Activated T-helper 2 cell treated with anti-CD3 and anti-CD28 coated beads, Interferon-gamma antibody, Interleukin-2, Interleukin-4, amounts not matched to agents 10 μg/mL and 5 μg/mL and 100 μg/mL, durations not matched to agents 14 hours and 24 hours and 36 hours (primary cell): ENCODE measurements around the gene GOLGB1. TPM values are rescaled to one million over a fixed set of nuclear protein-coding genes. Genes with fewer than 3 reads are reported as not detected.
"Not testable (repeated sequence)": the region's sequence is repeated elsewhere in the genome, so short reads cannot be mapped to it uniquely, and the experiment has no call there.

Source experiments
- DNase-seq: peaks from one replicate; pipeline ENCODE4 v3.0.0; 2021; ENCODE audit warnings: low spot score
- H3K27ac Mint-ChIP-seq: one replicate; pipeline ENCODE4 v1.8.0; 2021; ENCODE audit warnings: mixed read lengths
- H3K27me3 Mint-ChIP-seq: one replicate; pipeline ENCODE4 v1.8.0; 2021; ENCODE audit warnings: low read depth, mixed read lengths
- H3K36me3 Mint-ChIP-seq: one replicate; pipeline ENCODE4 v1.8.0; 2021; ENCODE audit warnings: low read depth, mixed read lengths
- H3K4me1 Mint-ChIP-seq: one replicate; pipeline ENCODE4 v1.8.0; 2021; ENCODE audit warnings: low read depth, mixed read lengths
- H3K4me3 Mint-ChIP-seq: one replicate; pipeline ENCODE4 v1.8.0; 2021; ENCODE audit warnings: low read depth, mild to moderate bottlenecking, moderate library complexity, mixed read lengths
- H3K9me3 Mint-ChIP-seq: one replicate; pipeline ENCODE4 v1.8.0; 2021; ENCODE audit warnings: mixed read lengths
- intact Hi-C: fragments of 100-400 bp; cut with micrococcal nuclease; formaldehyde crosslinking; loops from one replicate; pipeline ENCODE4 v1.15.1; 2023
- total RNA-seq: library from RNA; stranded (reverse); gene quantifications from 2 replicates; pipeline ENCODE4 v1.2.3, GENCODE V29; 2022

Gene GOLGB1
- total RNA-seq, 1 donor from 2014 or later, result 28.2 TPM

DNA sequence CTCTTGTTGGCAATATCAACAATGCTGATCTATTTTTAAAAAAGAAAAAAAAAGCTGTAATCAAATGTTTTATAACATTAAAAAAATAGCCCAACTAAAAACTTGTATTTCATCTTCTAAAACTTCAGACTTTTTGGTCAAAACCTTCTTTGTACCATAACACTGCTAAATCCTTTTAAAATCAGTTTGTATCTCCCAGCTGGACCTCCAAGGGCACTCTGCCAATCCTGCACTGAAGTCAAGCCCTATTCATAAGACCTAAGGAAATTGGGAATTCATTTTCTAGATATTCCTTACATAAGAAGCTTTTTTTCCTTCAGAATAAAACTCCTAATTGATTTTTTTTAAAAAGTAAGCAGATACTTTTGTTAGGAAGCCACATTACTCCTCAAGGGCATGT lies 50.6 kb downstream of the GOLGB1 start:
- peaks cover 28% of the 10 kb centered on the region for H3K36me3 Mint-ChIP-seq
- H3K4me3 Mint-ChIP-seq, result no peak overlapping the region
- H3K27me3 Mint-ChIP-seq, result no peaks in the 10 kb centered on the region
- intact Hi-C loops, result no loop called here
- H3K27ac Mint-ChIP-seq, result no peak overlapping the region
- H3K9me3 Mint-ChIP-seq, result no peaks in the 10 kb centered on the region
- peaks cover 4% of the 10 kb centered on the region for H3K4me1 Mint-ChIP-seq
- DNase-seq, result no peak

DNA sequence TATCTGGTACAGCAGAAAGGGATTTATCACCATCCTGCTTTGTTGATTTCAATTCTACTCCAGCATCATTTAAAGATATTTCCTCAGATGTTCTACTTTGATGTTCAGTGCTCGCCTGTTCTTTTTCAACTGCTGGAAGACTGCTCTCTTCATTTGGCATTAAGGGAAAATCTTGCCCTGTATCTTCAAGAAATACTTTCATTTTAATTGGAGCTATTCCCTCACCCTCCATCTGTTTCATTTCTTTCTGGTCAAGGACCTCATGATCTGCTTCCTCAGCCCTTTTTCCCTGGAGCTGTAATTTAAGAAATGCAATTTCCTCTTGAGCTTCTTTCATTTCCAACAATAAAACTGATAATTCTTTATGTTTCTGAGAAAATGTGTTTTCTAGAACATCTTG lies 51.1 kb downstream of the GOLGB1 start:
- H3K36me3 Mint-ChIP-seq, result peaks cover 24% of the 10 kb centered on the region
- H3K4me1 Mint-ChIP-seq, result peaks cover 4% of the 10 kb centered on the region
- no peak overlapping the region for H3K4me3 Mint-ChIP-seq
- no peaks in the 10 kb centered on the region for H3K9me3 Mint-ChIP-seq
- no peak overlapping the region for H3K27ac Mint-ChIP-seq
- intact Hi-C loops, result no loop called here
- DNase-seq, result no peak
- H3K27me3 Mint-ChIP-seq, result no peaks in the 10 kb centered on the region

DNA sequence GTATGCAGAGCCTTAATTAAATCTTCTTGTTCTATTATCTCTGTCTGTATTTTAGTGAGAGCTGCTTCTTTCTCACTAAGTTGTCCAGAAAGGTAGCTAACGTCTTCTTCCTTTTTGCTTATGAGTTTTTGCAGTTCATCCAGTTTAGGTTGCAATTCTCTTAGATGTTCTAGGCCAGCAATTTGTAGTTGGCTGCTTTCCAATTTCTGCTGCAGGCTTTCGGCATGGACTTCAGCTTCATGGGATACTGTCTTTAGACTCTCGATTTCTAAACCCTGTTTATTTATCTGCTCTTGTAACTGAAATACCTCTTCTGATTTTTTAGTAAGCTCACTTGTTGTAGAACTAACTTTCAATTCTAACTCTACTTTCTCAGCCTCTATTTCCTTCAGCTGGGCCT lies 53.4 kb downstream of the GOLGB1 start:
- peaks cover 15% of the 10 kb centered on the region for H3K4me1 Mint-ChIP-seq
- peaks cover 21% of the 10 kb centered on the region for H3K36me3 Mint-ChIP-seq
- no peaks in the 10 kb centered on the region for H3K27me3 Mint-ChIP-seq
- no peak for DNase-seq
- intact Hi-C loops, result no loop called here
- no peak overlapping the region for H3K4me3 Mint-ChIP-seq
- no peak overlapping the region for H3K27ac Mint-ChIP-seq
- H3K9me3 Mint-ChIP-seq, result no peaks in the 10 kb centered on the region

DNA sequence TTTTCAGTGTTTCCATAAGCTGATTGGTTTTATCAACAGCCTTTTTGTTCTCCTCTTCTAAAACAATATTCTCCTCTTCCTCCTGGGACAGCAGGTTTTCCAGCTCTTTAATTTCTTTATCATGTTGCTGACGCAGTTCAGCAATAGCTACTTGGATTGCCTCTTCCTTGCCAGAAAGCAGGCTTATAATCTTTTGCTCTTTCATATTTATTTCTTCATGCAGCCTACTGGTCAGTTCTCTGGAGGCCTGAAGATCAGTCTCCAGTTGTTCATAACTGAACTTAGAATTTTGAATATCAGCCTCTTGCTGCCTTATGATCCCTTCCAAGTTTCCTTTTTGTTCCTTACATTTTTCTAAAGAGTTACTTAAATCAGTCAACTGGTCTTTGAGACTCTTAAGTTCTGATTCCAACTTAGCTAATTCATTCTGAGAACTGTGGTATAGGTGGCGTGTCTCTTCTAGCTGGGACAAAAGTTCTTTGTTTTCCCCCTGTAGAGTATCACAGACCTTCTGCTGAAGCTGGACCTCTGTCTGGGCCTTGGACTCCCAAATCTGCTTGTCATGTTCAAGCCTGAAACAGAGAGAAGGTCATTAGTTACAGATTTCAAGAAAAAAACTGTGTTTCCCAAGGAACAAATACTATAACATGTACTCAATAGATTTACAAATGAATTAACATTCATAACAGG lies 57.4 kb downstream of the GOLGB1 start:
- no peak overlapping the region for H3K27ac Mint-ChIP-seq
- peaks cover 22% of the 10 kb centered on the region for H3K4me1 Mint-ChIP-seq
- H3K36me3 Mint-ChIP-seq, result peaks cover 32% of the 10 kb centered on the region
- H3K9me3 Mint-ChIP-seq, result no peaks in the 10 kb centered on the region
- no peak for DNase-seq
- intact Hi-C loops, result loop anchor here (5.0 kb wide), 1 partner anchor 40 kb away; no protein-coding TSS in a partner anchor
- no peaks in the 10 kb centered on the region for H3K27me3 Mint-ChIP-seq
- H3K4me3 Mint-ChIP-seq, result no peak overlapping the region

GRCh38 chr3:121690777-121691405 lies 58.6 kb downstream of the GOLGB1 start:
- DNase-seq, result no peak
- peaks cover 18% of the 10 kb centered on the region for H3K4me1 Mint-ChIP-seq
- H3K27ac Mint-ChIP-seq, result peak overlapping the region; percentile 42
- H3K9me3 Mint-ChIP-seq, result no peaks in the 10 kb centered on the region
- intact Hi-C loops, result loop anchor here (5.0 kb wide), 1 partner anchor 39 kb away; no protein-coding TSS in a partner anchor
- H3K4me3 Mint-ChIP-seq, result no peak overlapping the region
- no peaks in the 10 kb centered on the region for H3K27me3 Mint-ChIP-seq
- peaks cover 44% of the 10 kb centered on the region for H3K36me3 Mint-ChIP-seq

DNA sequence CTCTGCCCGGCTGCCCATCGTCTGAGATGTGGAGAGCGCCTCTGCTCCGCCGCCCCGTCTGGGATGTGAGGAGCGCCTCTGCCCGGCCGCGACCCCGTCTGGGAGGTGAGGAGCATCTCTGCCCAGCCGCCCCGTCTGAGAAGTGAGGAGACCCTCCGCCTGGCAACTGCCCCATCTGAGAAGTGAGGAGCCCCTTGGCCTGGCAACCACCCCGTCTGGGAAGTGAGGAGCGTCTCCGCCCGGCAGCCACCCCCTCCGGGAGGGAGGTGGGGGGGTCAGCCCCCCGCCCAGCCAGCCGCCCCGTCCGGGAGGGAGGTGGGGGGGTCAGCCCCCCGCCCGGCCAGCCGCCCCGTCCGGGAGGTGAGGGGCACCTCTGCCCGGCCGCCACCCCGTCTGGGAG lies 60.8 kb downstream of the GOLGB1 start:
- H3K27ac Mint-ChIP-seq, DNase-seq, H3K4me3 Mint-ChIP-seq, H3K27me3 Mint-ChIP-seq, intact Hi-C loops: not testable (repeated sequence)
- peaks cover 18% of the 10 kb centered on the region for H3K4me1 Mint-ChIP-seq
- H3K9me3 Mint-ChIP-seq, result peaks cover 11% of the 10 kb centered on the region
- H3K36me3 Mint-ChIP-seq, result peaks cover 56% of the 10 kb centered on the region

- H3K27me3 Mint-ChIP-seq, result no peaks in the 10 kb centered on the region
- intact Hi-C loops, result no loop called here
- peak overlapping the region; percentile 33 for H3K27ac Mint-ChIP-seq
- no peak for DNase-seq
- peaks cover 75% of the 10 kb centered on the region for H3K36me3 Mint-ChIP-seq
- peaks cover 15% of the 10 kb centered on the region for H3K9me3 Mint-ChIP-seq
- peaks cover 18% of the 10 kb centered on the region for H3K4me1 Mint-ChIP-seq
- H3K4me3 Mint-ChIP-seq, result no peak overlapping the region
These were observed 67.7 kb downstream of the GOLGB1 start for GRCh38 chr3:121681792-121682191.

DNA sequence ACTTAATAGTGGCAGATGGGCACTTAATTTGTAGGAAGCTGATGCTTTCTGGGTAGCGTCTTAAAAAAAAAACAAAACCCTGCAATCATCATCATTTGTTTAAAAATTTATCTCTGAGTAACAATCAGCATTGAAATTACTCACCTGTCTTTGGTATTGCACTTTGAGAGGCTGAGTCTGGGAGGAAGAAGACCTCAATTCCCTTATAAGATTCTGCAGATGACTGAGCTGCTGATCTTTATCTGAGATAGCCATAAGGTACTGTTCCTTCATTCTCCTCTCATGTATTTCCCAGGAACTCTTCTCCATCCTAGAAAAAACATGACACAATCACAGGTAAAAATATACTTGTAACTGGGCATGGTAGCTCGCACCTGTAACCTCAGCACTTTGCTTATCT lies 72.4 kb downstream of the GOLGB1 start:
- H3K9me3 Mint-ChIP-seq, result no peaks in the 10 kb centered on the region
- H3K4me1 Mint-ChIP-seq, result peaks cover 14% of the 10 kb centered on the region
- intact Hi-C loops, result no loop called here
- no peak overlapping the region for H3K27ac Mint-ChIP-seq
- no peak overlapping the region for H3K4me3 Mint-ChIP-seq
- no peaks in the 10 kb centered on the region for H3K27me3 Mint-ChIP-seq
- no peak for DNase-seq
- peaks cover 77% of the 10 kb centered on the region for H3K36me3 Mint-ChIP-seq

DNA sequence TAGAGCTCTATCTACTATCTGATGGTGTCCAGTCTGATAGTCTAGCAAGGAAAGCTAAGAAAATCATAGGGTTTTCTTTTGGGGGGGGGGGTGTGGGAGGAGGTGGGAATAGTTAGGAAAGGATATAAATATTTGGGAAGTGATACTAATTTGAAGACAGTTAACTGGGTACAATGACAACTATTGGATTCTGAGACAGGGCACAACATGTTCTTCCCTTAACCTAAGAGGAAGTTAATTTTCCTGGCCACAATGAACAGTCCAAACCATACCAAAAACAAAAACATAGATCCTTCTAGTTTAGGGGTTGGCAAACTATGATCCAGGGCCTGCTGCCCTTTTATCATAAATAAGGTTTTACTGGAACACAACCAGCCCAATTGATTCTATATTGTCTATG lies 78.9 kb downstream of the GOLGB1 start:
- no peak for DNase-seq
- no peaks in the 10 kb centered on the region for H3K27me3 Mint-ChIP-seq
- intact Hi-C loops, result no loop called here
- no peaks in the 10 kb centered on the region for H3K9me3 Mint-ChIP-seq
- no peak overlapping the region for H3K27ac Mint-ChIP-seq
- no peaks in the 10 kb centered on the region for H3K4me1 Mint-ChIP-seq
- peaks cover 61% of the 10 kb centered on the region for H3K36me3 Mint-ChIP-seq
- no peak overlapping the region for H3K4me3 Mint-ChIP-seq

DNA sequence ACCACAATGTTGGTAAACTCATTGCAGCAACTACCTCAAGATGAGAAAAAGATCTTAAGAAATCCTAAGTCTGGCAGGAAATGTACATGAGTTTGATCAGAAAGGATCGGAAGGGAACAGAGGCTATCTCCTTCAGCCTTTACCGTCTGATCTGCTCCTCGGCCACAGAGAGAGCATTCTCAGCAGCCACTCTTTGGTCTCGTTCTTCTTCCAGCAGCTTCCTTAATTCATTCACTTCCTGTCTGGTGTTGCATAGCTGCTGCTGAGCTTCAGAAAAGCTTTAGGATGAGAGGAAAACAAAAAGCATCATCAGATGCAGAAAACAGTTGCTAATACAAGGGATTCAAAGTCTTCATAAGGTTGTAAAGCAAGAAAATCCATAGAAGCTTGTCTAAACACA lies 82.2 kb downstream of the GOLGB1 start:
- no peak overlapping the region for H3K4me3 Mint-ChIP-seq

DNA sequence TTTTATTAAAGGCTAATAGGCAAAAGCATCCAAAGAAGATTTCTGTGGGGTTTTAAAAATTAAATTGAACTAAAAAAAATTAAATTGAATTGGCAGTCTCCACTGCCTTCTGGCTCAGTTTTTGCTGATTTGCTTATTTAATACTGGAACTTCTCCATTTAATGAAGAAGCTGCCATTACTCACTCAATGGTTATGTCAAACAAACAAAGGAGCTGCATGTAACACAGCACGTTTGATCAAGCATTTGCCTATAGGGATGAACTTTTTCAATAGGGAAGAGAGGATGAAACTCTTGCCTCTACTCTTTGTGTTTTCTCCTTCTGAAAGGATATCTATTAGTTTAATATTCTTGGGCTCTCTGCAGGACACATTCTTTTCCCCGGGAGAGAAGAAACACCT lies 84.1 kb downstream of the GOLGB1 start:
- intact Hi-C loops, result no loop called here
- H3K4me1 Mint-ChIP-seq, result peaks cover 9% of the 10 kb centered on the region
- peaks cover 69% of the 10 kb centered on the region for H3K36me3 Mint-ChIP-seq
- no peak for DNase-seq
- H3K27me3 Mint-ChIP-seq, result no peaks in the 10 kb centered on the region
- no peak overlapping the region for H3K27ac Mint-ChIP-seq
- no peak overlapping the region for H3K4me3 Mint-ChIP-seq
- H3K9me3 Mint-ChIP-seq, result peaks cover 4% of the 10 kb centered on the region

More for the DNA sequence above, 82.2 kb downstream of the GOLGB1 start:
- DNase-seq, result no peak
- intact Hi-C loops, result no loop called here
- Mint-ChIP-seq H3K9me3 (no peaks in the 10 kb centered on the region), H3K4me1 (no peaks in the 10 kb centered on the region), H3K36me3 (peaks cover 63% of the 10 kb centered on the region), H3K27ac (no peak overlapping the region), H3K27me3 (no peaks in the 10 kb centered on the region)

DNA sequence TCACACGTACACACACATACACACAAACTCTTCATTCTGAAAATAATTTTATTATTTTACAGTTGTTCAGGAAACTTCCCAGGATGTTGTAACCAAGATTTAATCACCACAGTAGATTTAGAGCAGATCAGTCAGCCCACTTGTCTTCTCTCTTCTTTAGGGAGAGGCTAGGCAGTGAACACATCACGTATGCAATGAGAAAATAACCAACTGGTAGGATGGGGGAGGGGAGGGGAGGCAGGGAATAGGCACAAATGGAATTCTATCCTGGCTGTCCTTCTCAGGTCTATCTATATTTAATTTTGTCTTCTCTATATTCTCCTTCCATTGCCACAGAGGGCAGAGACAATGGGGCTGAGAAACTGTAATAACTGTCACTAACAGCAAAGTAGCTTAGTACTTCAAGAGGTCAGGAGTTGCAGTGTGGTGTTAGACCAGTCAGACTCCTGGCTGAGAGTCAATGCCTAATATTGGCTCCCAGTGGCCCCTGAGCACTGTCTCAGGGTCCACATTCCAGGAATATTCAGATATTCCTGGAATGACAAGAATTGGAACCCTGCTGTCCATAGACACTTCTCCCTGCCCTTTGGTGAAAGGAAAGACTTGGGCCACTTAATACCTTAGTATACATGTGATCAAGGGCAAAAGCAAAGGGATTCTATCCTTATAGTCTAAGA lies 86.2 kb downstream of the GOLGB1 start:
- Mint-ChIP-seq H3K4me1 (peaks cover 22% of the 10 kb centered on the region), H3K4me3 (no peak overlapping the region), H3K36me3 (peaks cover 72% of the 10 kb centered on the region), H3K27ac (no peak overlapping the region), H3K9me3 (peaks cover 4% of the 10 kb centered on the region), H3K27me3 (no peaks in the 10 kb centered on the region)
- intact Hi-C loops, result no loop called here
- no peak for DNase-seq

GRCh38 chr3:121662742-121663141 lies 86.8 kb downstream of the GOLGB1 start:
- no peak for DNase-seq
- Mint-ChIP-seq H3K4me1 (peaks cover 28% of the 10 kb centered on the region), H3K36me3 (peaks cover 73% of the 10 kb centered on the region), H3K4me3 (no peak overlapping the region), H3K9me3 (peaks cover 4% of the 10 kb centered on the region), H3K27me3 (no peaks in the 10 kb centered on the region), H3K27ac (no peak overlapping the region)
- intact Hi-C loops, result no loop called here
